B cell (primary cell): ENCODE data around the gene JAG2. TPM values are rescaled to one million over a fixed set of nuclear protein-coding genes. Genes with fewer than 3 reads are reported as not detected.

Source experiments
- ATAC-seq: fragments of 200-7000 bp; cut with Tn5 transposase; one replicate; pipeline ENCODE4 v1.10.0; 2021; ENCODE audit warnings: low read depth, mild to moderate bottlenecking, moderate number of reproducible peaks, moderate library complexity
- CTCF ChIA-PET: fragments of 350-600 bp; sonication (Branson Sonifier 250); formaldehyde crosslinking; loops from one replicate; lab custom pipeline; 2021; ENCODE audit warnings: antibody characterized with exemption, inconsistent platforms; lab: Charles Lee
- POLR2A ChIA-PET: fragments of 350-600 bp; sonication (Branson Sonifier 250); formaldehyde crosslinking; loops from one replicate; lab custom pipeline; 2021; ENCODE audit warnings: antibody characterized with exemption; lab: Charles Lee
- DNase-seq: peaks from one replicate; pipeline ENCODE4 v3.0.0; 2013
- H2AFZ ChIP-seq: 2 replicates; pipeline ENCODE4 v1.6.1; 2012; ENCODE audit warnings: mild to moderate bottlenecking, low read depth, low read length; ENCODE audit not compliant: insufficient read depth, poor library complexity, severe bottlenecking
- H3K27ac ChIP-seq, 2 donors: 1 replicate in 1 of 2; 2 replicates in 1 of 2; pipeline ENCODE4 v1.5.1; 2012 to 2013; ENCODE audit warnings: low read length in 2 of 2, mild to moderate bottlenecking in 2 of 2, moderate library complexity in 1 of 2
- H3K27me3 ChIP-seq, 4 experiments: fragments of 200-600 bp in 1 of 4; sonication (generic) in 1 of 4; replicated peaks in 1 of 4; 1 replicate in 2 of 4; 2 replicates in 2 of 4; pipeline versions ENCODE4 v1.6.1 to v1.7.0; 2013 to 2016; ENCODE audit warnings: low read length in 3 of 4, mild to moderate bottlenecking in 2 of 4, mixed read lengths in 1 of 4, moderate library complexity in 1 of 4; ENCODE audit not compliant: insufficient read depth in 4 of 4, control insufficient read depth in 3 of 4; ENCODE audit errors: control extremely low read depth in 1 of 4
- H3K36me3 ChIP-seq, 2 experiments: replicated peaks in 1 of 2; 1 replicate in 1 of 2; 2 replicates in 1 of 2; pipeline versions ENCODE4 v1.6.1 to v1.7.1; 2013; ENCODE audit warnings: low read length in 1 of 2; ENCODE audit not compliant: insufficient read depth in 2 of 2, control insufficient read depth in 1 of 2; ENCODE audit errors: control extremely low read depth in 1 of 2, extremely low read depth in 1 of 2
- H3K4me1 ChIP-seq, 2 donors: fragments of 200-600 bp in 1 of 2; sonication (generic) in 1 of 2; 1 replicate in 1 of 2; 2 replicates in 1 of 2; pipeline versions ENCODE4 v1.5.1 to v1.6.1; 2013 to 2017; ENCODE audit warnings: low read length in 2 of 2; ENCODE audit not compliant: control insufficient read depth in 2 of 2, insufficient read depth in 2 of 2
- H3K4me2 ChIP-seq: replicated peaks from 2 replicates; pipeline ENCODE3; 2012; ENCODE audit warnings: mild to moderate bottlenecking, low read depth, low read length; ENCODE audit not compliant: poor library complexity, severe bottlenecking
- H3K4me3 ChIP-seq, 5 experiments: fragments of 200-600 bp in 1 of 5; sonication (generic) in 1 of 5; 1 replicate in 3 of 5; 2 replicates in 2 of 5; pipeline versions ENCODE4 v1.5.1 to v1.7.0; 2011 to 2016; ENCODE audit warnings: low read length in 4 of 5, mild to moderate bottlenecking in 4 of 5, low read depth in 2 of 5, control low read depth in 1 of 5, moderate library complexity in 1 of 5; ENCODE audit not compliant: insufficient read depth in 1 of 5; ENCODE audit errors: control extremely low read depth in 1 of 5, extremely low read depth in 1 of 5
- H3K79me2 ChIP-seq: fragments of 200-600 bp; sonication (generic); one replicate; pipeline ENCODE4 v1.6.0; 2016; ENCODE audit warnings: low read length; ENCODE audit not compliant: control insufficient read depth, insufficient read depth
- H3K9ac ChIP-seq: fragments of 200-600 bp; sonication (generic); 2 replicates; pipeline ENCODE4 v1.6.1; 2017; ENCODE audit warnings: mild to moderate bottlenecking, low read length, moderate library complexity
- H3K9me3 ChIP-seq, 3 donors: one replicate each; pipeline versions ENCODE4 v1.6.1 to v1.7.1; 2013; ENCODE audit warnings: low read length in 2 of 3; ENCODE audit not compliant: control insufficient read depth in 2 of 3, insufficient read depth in 1 of 3; ENCODE audit errors: control extremely low read depth in 1 of 3
- H4K20me1 ChIP-seq: 2 replicates; pipeline ENCODE4 v1.6.0; 2012; ENCODE audit warnings: mild to moderate bottlenecking, low read length; ENCODE audit not compliant: insufficient read depth, control insufficient read depth, poor library complexity, severe bottlenecking
- H3K27ac Mint-ChIP-seq: one replicate; pipeline ENCODE4 v1.8.0; 2021; ENCODE audit warnings: mixed read lengths
- H3K27me3 Mint-ChIP-seq: one replicate; pipeline ENCODE4 v1.8.0; 2021; ENCODE audit warnings: mixed read lengths
- H3K4me1 Mint-ChIP-seq: one replicate; pipeline ENCODE4 v1.8.0; 2021; ENCODE audit warnings: mixed read lengths
- H3K4me3 Mint-ChIP-seq: one replicate; pipeline ENCODE4 v1.8.0; 2021; ENCODE audit warnings: mixed read lengths
- H3K9me3 Mint-ChIP-seq: one replicate; pipeline ENCODE4 v1.8.0; 2022; ENCODE audit warnings: mixed read lengths; ENCODE audit not compliant: insufficient read depth
- CTCF ChIP-seq: fragments of 200-600 bp; IDR thresholded peaks from one replicate; pipeline ENCODE4 v1.8.0; 2022; ENCODE audit warnings: antibody characterized with exemption, mild to moderate bottlenecking
- EZH2 ChIP-seq: IDR thresholded peaks from 2 replicates; pipeline ENCODE4 v1.6.1; 2012; ENCODE audit warnings: borderline replicate concordance, low read depth, mild to moderate bottlenecking, moderate library complexity, low read length; ENCODE audit not compliant: insufficient read depth, poor library complexity, severe bottlenecking
- WGBS: methylation state at CpG from one replicate; pipeline ENCODE4 v1.1.5; 2013; ENCODE audit warnings: missing lambda C conversion rate; ENCODE audit not compliant: insufficient coverage; 5-methylcytosine and 5-hydroxymethylcytosine counted together
- intact Hi-C: fragments of 100-400 bp; cut with micrococcal nuclease; formaldehyde crosslinking; loops from one replicate; pipeline ENCODE4 v1.10.0; 2022
- polyA plus RNA-seq: library from polyadenylated mRNA; depleted of rRNA; stranded (reverse); fragments of >200 nt; gene quantifications from 2 replicates; pipeline ENCODE4 v1.2.3, GENCODE V29; 2012
- total RNA-seq, 2 donors: library from RNA; stranded (reverse); fragments of 120-200 nt in 1 of 2; gene quantifications; 1 replicate in 1 of 2; 2 replicates in 1 of 2; pipeline versions ENCODE4 v1.2.3 to v1.2.4, GENCODE V29; 2013 to 2022

Gene JAG2
- total and polyA plus RNA-seq, 2 donors (not counting 1 experiment from before 2014, with no cell fraction given): 0.27 to 0.34 TPM

GRCh38 chr14:105208738-105209075, 40.1 kb upstream of the JAG2 start:
- WGBS: 74% methylated on average over 12 of the region's 12 CpGs
- ATAC-seq (no peak), DNase-seq (no peak)
- no peak overlapping the region for H3K4me3 Mint-ChIP-seq
- H3K4me1 Mint-ChIP-seq: peaks cover 9% of the 10 kb centered on the region
- H3K9me3 Mint-ChIP-seq: no peaks in the 10 kb centered on the region
- no peak for TF ChIP-seq EZH2
- TF ChIP-seq CTCF: no peak
- Histone ChIP-seq H2AFZ (no peak overlapping the region), H4K20me1 (peaks cover under 1% of the 10 kb centered on the region), H3K4me1 (peaks cover 3 to 7% of the 10 kb centered on the region in 2 donors), H3K79me2 (no peaks in the 10 kb centered on the region), H3K4me2 (no peak overlapping the region), H3K4me3 (no peak overlapping the region), H3K36me3 (peaks cover 0 to 13% of the 10 kb centered on the region in 2 experiments), H3K9me3 (no peaks in the 10 kb centered on the region), H3K9ac (no peak overlapping the region), H3K27me3 (peaks cover 0 to 4% (median 0%) of the 10 kb centered on the region in 4 experiments), H3K27ac (no peak overlapping the region)
- no peak overlapping the region for H3K27ac Mint-ChIP-seq
- intact Hi-C loops: no loop called here
- CTCF ChIA-PET: no interaction called here
- POLR2A ChIA-PET: interaction anchor here (0.6 kb wide), 1 partner anchor 48 kb away, joined by 13 read pairs; no protein-coding TSS in a partner anchor
- no peaks in the 10 kb centered on the region for H3K27me3 Mint-ChIP-seq

- ChIA-PET POLR2A (interaction anchor here (0.6 kb wide), 1 partner anchor 48 kb away, joined by 13 read pairs; no protein-coding TSS in a partner anchor), CTCF (no interaction called here)
- no peak overlapping the region for H3K4me2 ChIP-seq
- no peak overlapping the region for H2AFZ ChIP-seq
- H3K79me2 ChIP-seq: no peaks in the 10 kb centered on the region
- peaks cover 0 to 11% of the 10 kb centered on the region in 2 experiments for H3K36me3 ChIP-seq
- Mint-ChIP-seq H3K4me3 (no peak overlapping the region), H3K4me1 (peaks cover 9% of the 10 kb centered on the region), H3K9me3 (no peaks in the 10 kb centered on the region), H3K27me3 (no peaks in the 10 kb centered on the region), H3K27ac (no peak overlapping the region)
- H3K4me1 ChIP-seq: peaks cover 3 to 9% of the 10 kb centered on the region in 2 donors
- 90% methylated on average over 19 of the region's 25 CpGs for WGBS
- TF ChIP-seq EZH2: no peak
- no peak for TF ChIP-seq CTCF
- DNase-seq (no peak), ATAC-seq (no peak)
- H3K9ac ChIP-seq: no peak overlapping the region
- no peak overlapping the region for H3K27ac ChIP-seq
- intact Hi-C loops: no loop called here
- no peaks in the 10 kb centered on the region for H4K20me1 ChIP-seq
- no peak overlapping the region for H3K4me3 ChIP-seq
- H3K9me3 ChIP-seq: no peaks in the 10 kb centered on the region
- H3K27me3 ChIP-seq: peaks cover 0 to 8% (median 0%) of the 10 kb centered on the region in 4 experiments
These were observed 39.6 kb upstream of the JAG2 start for GRCh38 chr14:105207996-105208737.
